Smooth muscle cell (in vitro differentiated cells): ENCODE measurements around the gene VRTN. TPM values are rescaled to one million over a fixed set of nuclear protein-coding genes. Genes with fewer than 3 reads are reported as not detected.

ENCODE experiments used
- DNase-seq: peaks from one replicate; lab custom pipeline; 2025; ENCODE audit not compliant: unreplicated experiment; lab: John Stamatoyannopoulos, UW
- H2AFZ ChIP-seq: fragments of 200-600 bp; sonication (generic); 2 replicates; pipeline ENCODE4 v1.6.0; 2016; ENCODE audit warnings: antibody characterized with exemption, low read depth, mild to moderate bottlenecking
- H3F3A ChIP-seq: fragments of 200-600 bp; sonication (generic); 2 replicates; pipeline ENCODE4 v1.6.0; 2017; ENCODE audit warnings: antibody characterized with exemption, low read depth
- H3K27ac ChIP-seq: fragments of 200-600 bp; sonication (generic); 2 replicates; pipeline ENCODE4 v1.5.1; 2016; ENCODE audit warnings: low read depth, mild to moderate bottlenecking
- H3K27me3 ChIP-seq: fragments of 200-600 bp; sonication (generic); 2 replicates; pipeline ENCODE4 v1.6.1; 2016; ENCODE audit warnings: low read depth, mild to moderate bottlenecking
- H3K36me3 ChIP-seq: fragments of 200-600 bp; sonication (generic); 2 replicates; pipeline ENCODE4 v1.5.1; 2016; ENCODE audit warnings: low read depth
- H3K4me1 ChIP-seq: fragments of 200-600 bp; sonication (generic); 2 replicates; pipeline ENCODE4 v1.5.1; 2016; ENCODE audit warnings: low read depth
- H3K4me2 ChIP-seq: fragments of 200-600 bp; sonication (generic); 2 replicates; pipeline ENCODE4 v1.6.0; 2016; ENCODE audit warnings: mild to moderate bottlenecking
- H3K4me3 ChIP-seq: fragments of 200-600 bp; sonication (generic); 2 replicates; pipeline ENCODE4 v1.5.1; 2016; ENCODE audit warnings: mild to moderate bottlenecking
- H3K79me2 ChIP-seq: fragments of 200-600 bp; sonication (generic); 2 replicates; pipeline ENCODE4 v1.6.0; 2016; ENCODE audit warnings: low read depth, mild to moderate bottlenecking
- H3K9ac ChIP-seq: fragments of 200-600 bp; sonication (generic); 2 replicates; pipeline ENCODE4 v1.6.0; 2016; ENCODE audit warnings: low read depth
- H3K9me3 ChIP-seq: fragments of 200-600 bp; sonication (generic); replicated peaks from 2 replicates; pipeline ENCODE4 v1.5.1; 2016; ENCODE audit warnings: low read depth
- H4K20me1 ChIP-seq: fragments of 200-600 bp; sonication (generic); 2 replicates; pipeline ENCODE4 v1.6.0; 2016; ENCODE audit warnings: low read depth
- CTCF ChIP-seq: fragments of 200-600 bp; sonication (generic); IDR thresholded peaks from 2 replicates; pipeline ENCODE4 v1.5.1; 2017; ENCODE audit warnings: borderline replicate concordance, mild to moderate bottlenecking, antibody characterized with exemption; ENCODE audit not compliant: insufficient read depth, poor library complexity, severe bottlenecking
- WGBS: methylation state at CpG from one replicate; pipeline ENCODE4 v1.1.7; 2016; ENCODE audit warnings: low lambda C conversion rate; 5-methylcytosine and 5-hydroxymethylcytosine counted together
- polyA plus RNA-seq: library from polyadenylated mRNA; unstranded; fragments of >200 nt; fragmentation: Nextera tagmentation; extraction: Ambion mirVana; gene quantifications from 2 replicates; pipeline ENCODE4 v1.2.1, GENCODE V29; 2016
- total RNA-seq: library from RNA; depleted of rRNA; stranded (reverse); fragments of >200 nt; gene quantifications from 2 replicates; pipeline ENCODE4 v1.2.3, GENCODE V29; 2014

VRTN gene, protein sequence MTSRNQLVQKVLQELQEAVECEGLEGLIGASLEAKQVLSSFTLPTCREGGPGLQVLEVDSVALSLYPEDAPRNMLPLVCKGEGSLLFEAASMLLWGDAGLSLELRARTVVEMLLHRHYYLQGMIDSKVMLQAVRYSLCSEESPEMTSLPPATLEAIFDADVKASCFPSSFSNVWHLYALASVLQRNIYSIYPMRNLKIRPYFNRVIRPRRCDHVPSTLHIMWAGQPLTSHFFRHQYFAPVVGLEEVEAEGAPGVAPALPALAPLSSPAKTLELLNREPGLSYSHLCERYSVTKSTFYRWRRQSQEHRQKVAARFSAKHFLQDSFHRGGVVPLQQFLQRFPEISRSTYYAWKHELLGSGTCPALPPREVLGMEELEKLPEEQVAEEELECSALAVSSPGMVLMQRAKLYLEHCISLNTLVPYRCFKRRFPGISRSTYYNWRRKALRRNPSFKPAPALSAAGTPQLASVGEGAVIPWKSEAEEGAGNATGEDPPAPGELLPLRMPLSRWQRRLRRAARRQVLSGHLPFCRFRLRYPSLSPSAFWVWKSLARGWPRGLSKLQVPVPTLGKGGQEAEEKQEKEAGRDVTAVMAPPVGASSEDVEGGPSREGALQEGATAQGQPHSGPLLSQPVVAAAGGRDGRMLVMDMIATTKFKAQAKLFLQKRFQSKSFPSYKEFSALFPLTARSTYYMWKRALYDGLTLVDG
- 0.81 TPM in 1 of 2 replicates, not detected in the other for total RNA-seq
- not detected in 2 replicates for polyA plus RNA-seq

GRCh38 chr14:74348241-74348734 is at the start of gene VRTN:
TSS of gene VRTN (plus strand) at chr14:74348471. CDS start at chr14:74356784, 8,313 bp downstream.
- H3K4me3 ChIP-seq = no peak within 1 kb of the TSS
- H3K79me2 ChIP-seq = no peaks in the 10 kb centered on the region
- H3K27ac ChIP-seq = no peak within 1 kb of the TSS
- WGBS = 19% methylated on average over 12 of the region's 12 CpGs
- no peaks in the 10 kb centered on the region for H3F3A ChIP-seq
- no peaks in the 10 kb centered on the region for H4K20me1 ChIP-seq
- peaks cover 55% of the 10 kb centered on the region for H3K27me3 ChIP-seq
- no peak for TF ChIP-seq CTCF
- no peaks in the 10 kb centered on the region for H3K9me3 ChIP-seq
- no peak within 1 kb of the TSS for H3K9ac ChIP-seq
- peaks cover 39% of the 10 kb centered on the region for H3K4me1 ChIP-seq
- H3K36me3 ChIP-seq = no peaks in the 10 kb centered on the region
- H3K4me2 ChIP-seq = no peak within 1 kb of the TSS
- no peak within 1 kb of the TSS for H2AFZ ChIP-seq
- DNase-seq = no peak

- H3K4me1 ChIP-seq = peaks cover 3% of the 10 kb centered on the region
- WGBS = 67% methylated on average over 10 of the region's 10 CpGs
- H2AFZ ChIP-seq = no peak overlapping the region
- no peaks in the 10 kb centered on the region for H3K9me3 ChIP-seq
- peaks cover 67% of the 10 kb centered on the region for H4K20me1 ChIP-seq
- no peak for TF ChIP-seq CTCF
- H3K4me2 ChIP-seq = no peak overlapping the region
- H3F3A ChIP-seq = no peaks in the 10 kb centered on the region
- DNase-seq = no peak
- no peak overlapping the region for H3K27ac ChIP-seq
- no peak overlapping the region for H3K4me3 ChIP-seq
- H3K79me2 ChIP-seq = peaks cover 24% of the 10 kb centered on the region
- H3K9ac ChIP-seq = no peak overlapping the region
- H3K27me3 ChIP-seq = no peaks in the 10 kb centered on the region
- no peaks in the 10 kb centered on the region for H3K36me3 ChIP-seq
Observed at GRCh38 chr14:74299061-74299545, 49.2 kb upstream of the VRTN start.

DNA sequence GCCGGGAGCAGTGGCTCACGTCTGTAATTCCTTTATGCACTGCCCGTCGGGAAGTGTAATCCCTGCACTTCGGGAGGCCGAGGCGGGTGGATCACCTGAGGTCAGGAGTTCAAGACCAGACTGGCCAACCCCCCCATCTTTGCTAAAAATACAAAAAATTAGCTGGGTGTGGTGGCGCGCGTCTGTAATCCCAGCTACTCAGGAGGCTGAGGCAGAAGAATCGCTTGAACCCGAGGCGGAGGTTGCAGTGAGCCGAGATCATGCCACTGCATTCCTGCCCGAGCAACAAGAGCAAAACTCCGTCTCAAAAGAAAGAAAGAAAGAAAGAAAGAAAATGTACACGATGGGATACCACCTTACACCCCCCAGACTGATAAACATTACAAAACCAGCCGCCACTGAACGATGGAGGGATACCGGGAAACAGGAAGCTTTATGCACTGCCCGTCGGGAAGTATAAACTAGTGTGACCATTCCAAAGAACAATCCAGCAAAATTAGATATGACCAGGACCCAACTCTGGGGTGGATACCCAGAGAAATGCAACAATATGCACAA is 46.6 kb upstream of the VRTN start:
- Histone ChIP-seq H3K27ac (no peak overlapping the region), H3K4me3 (peak overlapping the region; percentile 73)

More for the DNA sequence above, 46.6 kb upstream of the VRTN start:
- Histone ChIP-seq H2AFZ (peak overlapping the region; percentile 97), H3K27me3 (no peaks in the 10 kb centered on the region), H3F3A (no peaks in the 10 kb centered on the region), H4K20me1 (peaks cover 42% of the 10 kb centered on the region), H3K36me3 (no peaks in the 10 kb centered on the region), H3K4me2 (peak overlapping the region; percentile 85), H3K79me2 (peaks cover 24% of the 10 kb centered on the region), H3K9me3 (no peaks in the 10 kb centered on the region), H3K9ac (no peak overlapping the region), H3K4me1 (peaks cover 3% of the 10 kb centered on the region)
- WGBS = 32% methylated on average over 22 of the region's 22 CpGs
- no peak for DNase-seq
- no peak for TF ChIP-seq CTCF
